Measurements from ENCODE around the gene ZNF296. TPM values are rescaled to one million over a fixed set of nuclear protein-coding genes. Genes with fewer than 3 reads are reported as not detected.

Gene ZNF296
- total and polyA plus RNA-seq, 2 donors (not counting 3 experiments of a cell fraction or from before 2014, with no cell fraction given): 0.35 to 1.8 TPM

DNA sequence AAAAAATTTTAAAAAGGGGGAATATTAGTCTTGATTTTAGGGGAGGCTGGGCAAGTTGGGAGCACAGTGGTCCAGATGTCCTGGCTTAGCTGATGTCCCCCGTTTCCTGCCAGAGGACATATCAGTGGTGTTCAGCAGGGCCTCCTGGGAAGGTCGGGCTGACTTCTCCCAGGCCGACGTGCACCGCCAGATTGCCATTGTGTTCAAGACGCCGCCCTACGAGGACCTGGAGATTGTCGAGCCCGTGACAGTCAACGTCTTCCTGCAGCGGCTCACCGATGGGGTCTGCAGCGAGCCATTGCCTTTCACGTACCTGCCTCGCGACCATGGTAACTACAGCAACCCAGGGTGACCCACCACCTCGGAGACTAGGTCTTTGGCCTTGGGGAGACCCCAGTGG lies 43.9 kb downstream of the ZNF296 start:
- ChIA-PET POLR2A (no interaction called here), CTCF (interaction anchor here (0.6 kb wide), 1 partner anchor 10 kb away, joined by 4 read pairs; no protein-coding TSS in a partner anchor)
- no peaks in the 10 kb centered on the region for H3K9me1 ChIP-seq (replicated peaks; ENCODE audit: control insufficient read depth, extremely low read depth, insufficient read depth, low read length)
- intact Hi-C loops (cut with micrococcal nuclease) (no loop called here), dilution Hi-C loops (cut with MboI; ENCODE audit: extremely low pct_ligation_motif_present, low sequenced_read_pairs) (no loop called here)
- H3K9ac ChIP-seq (replicated peaks; ENCODE audit: extremely low read depth, insufficient read depth, low read length): no peak overlapping the region
- DNase-seq (ENCODE audit: low read depth, low spot score) (no peak), FAIRE-seq (no peak)
- H3K4me1 ChIP-seq (ENCODE audit: control insufficient read depth, extremely low read depth, insufficient read depth, low read length): no peaks in the 10 kb centered on the region
- no peak overlapping the region for H3K4me3 ChIP-seq (replicated peaks in 1 of 3; ENCODE audit: insufficient read depth in 1 of 3, low read depth in 1 of 3, low read length in 3 of 3)
- H3K9me3 ChIP-seq (replicated peaks; ENCODE audit: control insufficient read depth, insufficient read depth, low read length): no peaks in the 10 kb centered on the region
- H4K20me1 ChIP-seq (replicated peaks; ENCODE audit: control insufficient read depth, extremely low read depth, insufficient read depth, low read length): no peaks in the 10 kb centered on the region
- BruUV-seq (replicated peaks): no TSS peak
- no peaks in the 10 kb centered on the region for H3K79me2 ChIP-seq (ENCODE audit: control insufficient read depth, insufficient read depth, low read length)
- H3K27ac ChIP-seq (ENCODE audit: insufficient read depth, low read depth, low read length): no peak overlapping the region
- H3K36me3 ChIP-seq (ENCODE audit: control insufficient read depth in 2 of 2, extremely low read depth in 1 of 2, insufficient read depth in 2 of 2, low read length in 2 of 2): peaks cover 0 to 19% of the 10 kb centered on the region in 2 experiments
- no peaks in the 10 kb centered on the region for H3K27me3 ChIP-seq (ENCODE audit: control insufficient read depth in 2 of 2, insufficient read depth in 2 of 2, low read length in 2 of 2)
- H2AFZ ChIP-seq (ENCODE audit: low read depth, low read length): no peak overlapping the region
- TF ChIP-seq, protein P1, sequence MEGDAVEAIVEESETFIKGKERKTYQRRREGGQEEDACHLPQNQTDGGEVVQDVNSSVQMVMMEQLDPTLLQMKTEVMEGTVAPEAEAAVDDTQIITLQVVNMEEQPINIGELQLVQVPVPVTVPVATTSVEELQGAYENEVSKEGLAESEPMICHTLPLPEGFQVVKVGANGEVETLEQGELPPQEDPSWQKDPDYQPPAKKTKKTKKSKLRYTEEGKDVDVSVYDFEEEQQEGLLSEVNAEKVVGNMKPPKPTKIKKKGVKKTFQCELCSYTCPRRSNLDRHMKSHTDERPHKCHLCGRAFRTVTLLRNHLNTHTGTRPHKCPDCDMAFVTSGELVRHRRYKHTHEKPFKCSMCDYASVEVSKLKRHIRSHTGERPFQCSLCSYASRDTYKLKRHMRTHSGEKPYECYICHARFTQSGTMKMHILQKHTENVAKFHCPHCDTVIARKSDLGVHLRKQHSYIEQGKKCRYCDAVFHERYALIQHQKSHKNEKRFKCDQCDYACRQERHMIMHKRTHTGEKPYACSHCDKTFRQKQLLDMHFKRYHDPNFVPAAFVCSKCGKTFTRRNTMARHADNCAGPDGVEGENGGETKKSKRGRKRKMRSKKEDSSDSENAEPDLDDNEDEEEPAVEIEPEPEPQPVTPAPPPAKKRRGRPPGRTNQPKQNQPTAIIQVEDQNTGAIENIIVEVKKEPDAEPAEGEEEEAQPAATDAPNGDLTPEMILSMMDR (IDR thresholded peaks at IDR 0.05; ENCODE audit: extremely low read depth in 1 of 2, insufficient read depth in 1 of 2, low read depth in 1 of 2, low read length in 2 of 2): no peak
- TF ChIP-seq FOS (IDR thresholded peaks at IDR 0.05; ENCODE audit: borderline replicate concordance, insufficient read depth, low read length) (no peak), MYC (IDR thresholded peaks at IDR 0.05; ENCODE audit: low read depth, low read length) (no peak), GATA2 (IDR thresholded peaks at IDR 0.05; ENCODE audit: insufficient read depth, insufficient read length, low read depth, low read length) (no peak), POLR2AphosphoS5 (IDR thresholded peaks at IDR 0.05; ENCODE audit: insufficient read depth, low read depth, low read length) (no peak), JUN (IDR thresholded peaks at IDR 0.05; ENCODE audit: borderline replicate concordance, insufficient read depth, insufficient read length, low read depth) (no peak), POLR2A (IDR thresholded peaks at IDR 0.05; ENCODE audit: low read depth, low read length) (no peak), EZH2 (IDR thresholded peaks at IDR 0.05; ENCODE audit: borderline replicate concordance, low read depth, low read length, severe bottlenecking) (no peak)
- TF ChIP-seq, protein P2, sequence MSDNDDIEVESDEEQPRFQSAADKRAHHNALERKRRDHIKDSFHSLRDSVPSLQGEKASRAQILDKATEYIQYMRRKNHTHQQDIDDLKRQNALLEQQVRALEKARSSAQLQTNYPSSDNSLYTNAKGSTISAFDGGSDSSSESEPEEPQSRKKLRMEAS (IDR thresholded peaks at IDR 0.05; ENCODE audit: insufficient read depth, insufficient read length): no peak
- no peak overlapping the region for H3K4me2 ChIP-seq (ENCODE audit: insufficient read depth, low read length)
